GM23338 (cell line): ENCODE measurements around the gene TNK2. TPM values are rescaled to one million over a fixed set of nuclear protein-coding genes. Genes with fewer than 3 reads are reported as not detected.

Experiments
- ATAC-seq: fragments of 200-7000 bp; cut with Tn5 transposase; 3 replicates; pipeline ENCODE4 v1.9.1; 2020
- DNase-seq: peaks from one replicate; pipeline ENCODE4 v3.0.0-alpha.2; 2015; ENCODE audit warnings: low spot score
- H2AFZ ChIP-seq: fragments of 200-600 bp; sonication (generic); 2 replicates; pipeline ENCODE4 v1.8.0; 2016; ENCODE audit warnings: antibody characterized with exemption, mild to moderate bottlenecking, moderate library complexity
- H3F3A ChIP-seq: fragments of 200-600 bp; sonication (generic); replicated peaks from 2 replicates; pipeline ENCODE4 v1.8.0; 2017; ENCODE audit warnings: antibody characterized with exemption, mixed run types, low read depth
- H3K27ac ChIP-seq: fragments of 200-600 bp; sonication (generic); 2 replicates; pipeline ENCODE4 v1.6.1; 2016; ENCODE audit warnings: low read depth
- H3K27me3 ChIP-seq: fragments of 200-600 bp; sonication (generic); 2 replicates; pipeline ENCODE4 v1.8.0; 2016; ENCODE audit warnings: mild to moderate bottlenecking, mixed run types, moderate library complexity; ENCODE audit not compliant: insufficient read depth
- H3K36me3 ChIP-seq: fragments of 200-600 bp; sonication (generic); 2 replicates; pipeline ENCODE4 v1.8.0; 2016; ENCODE audit warnings: mild to moderate bottlenecking; ENCODE audit not compliant: insufficient read depth
- H3K4me1 ChIP-seq: fragments of 200-600 bp; sonication (generic); 2 replicates; pipeline ENCODE4 v1.8.0; 2016; ENCODE audit warnings: mild to moderate bottlenecking, moderate library complexity; ENCODE audit not compliant: insufficient read depth
- H3K4me2 ChIP-seq: fragments of 200-600 bp; sonication (generic); 2 replicates; pipeline ENCODE4 v1.7.1; 2017; ENCODE audit warnings: mixed run types
- H3K4me3 ChIP-seq: fragments of 200-600 bp; sonication (generic); 2 replicates; pipeline ENCODE4 v1.6.1; 2016; ENCODE audit warnings: mixed run types
- H3K79me2 ChIP-seq: fragments of 200-600 bp; sonication (generic); replicated peaks from 2 replicates; pipeline ENCODE4 v1.8.0; 2017; ENCODE audit warnings: mild to moderate bottlenecking; ENCODE audit not compliant: insufficient read depth
- H3K9me2 ChIP-seq: fragments of 200-600 bp; sonication (generic); 2 replicates; pipeline ENCODE4 v1.8.0; 2017; ENCODE audit not compliant: insufficient read depth
- H4K20me1 ChIP-seq: fragments of 200-600 bp; sonication (generic); replicated peaks from 2 replicates; pipeline ENCODE4 v1.8.0; 2017; ENCODE audit warnings: mild to moderate bottlenecking; ENCODE audit not compliant: insufficient read depth
- H3K27ac Mint-ChIP-seq: 2 replicates; pipeline ENCODE4 v1.8.0; 2020; ENCODE audit warnings: inconsistent platforms, mild to moderate bottlenecking, moderate library complexity, mixed read lengths
- H3K27me3 Mint-ChIP-seq: 3 replicates; pipeline ENCODE4 v1.8.0; 2022; ENCODE audit warnings: low read depth, mild to moderate bottlenecking, moderate library complexity, mixed read lengths, inconsistent platforms; ENCODE audit not compliant: insufficient read depth, poor library complexity
- H3K36me3 Mint-ChIP-seq: 3 replicates; pipeline ENCODE4 v1.8.0; 2021; ENCODE audit warnings: low read depth, mild to moderate bottlenecking, inconsistent platforms, moderate library complexity, mixed read lengths
- H3K4me1 Mint-ChIP-seq: 3 replicates; pipeline ENCODE4 v1.8.0; 2020; ENCODE audit warnings: mild to moderate bottlenecking, inconsistent platforms, mixed read lengths
- H3K4me3 Mint-ChIP-seq: 3 replicates; pipeline ENCODE4 v1.8.0; 2021; ENCODE audit warnings: moderate library complexity, mild to moderate bottlenecking, inconsistent platforms, mixed read lengths
- H3K9me3 Mint-ChIP-seq: 3 replicates; pipeline ENCODE4 v1.8.0; 2020; ENCODE audit warnings: moderate library complexity, mild to moderate bottlenecking, inconsistent platforms, mixed read lengths
- CREB1 ChIP-seq: fragments of 250-450 bp; sonication (Bioruptor Pico); IDR thresholded peaks from 2 replicates; pipeline ENCODE4 v1.5.0; 2020; ENCODE audit warnings: low read depth, mild to moderate bottlenecking, moderate library complexity
- EZH2 ChIP-seq: fragments of 200-600 bp; sonication (generic); IDR thresholded peaks from one replicate; pipeline ENCODE4 v1.8.0; 2017; ENCODE audit warnings: antibody characterized with exemption, mild to moderate bottlenecking, low read depth; ENCODE audit not compliant: unreplicated experiment
- EZH2phosphoT487 ChIP-seq: fragments of 200-600 bp; sonication (generic); IDR thresholded peaks from one replicate; pipeline ENCODE4 v1.8.1; 2018; ENCODE audit warnings: antibody characterized with exemption; ENCODE audit not compliant: unreplicated experiment
- JUNB ChIP-seq: IDR thresholded peaks from one replicate; pipeline ENCODE4 v1.6.1; 2016; ENCODE audit warnings: antibody characterized with exemption; ENCODE audit not compliant: unreplicated experiment
- NANOG ChIP-seq: IDR thresholded peaks from 2 replicates; pipeline ENCODE4 v1.6.1; 2016; ENCODE audit warnings: antibody characterized with exemption, borderline replicate concordance
- POLR2AphosphoS5 ChIP-seq: IDR thresholded peaks from 2 replicates; pipeline ENCODE4 v1.6.1; 2016; ENCODE audit warnings: antibody characterized with exemption, low read depth
- REST ChIP-seq: IDR thresholded peaks from one replicate; pipeline ENCODE4 v1.6.1; 2018; ENCODE audit warnings: antibody characterized with exemption; ENCODE audit not compliant: unreplicated experiment
- STAT1 ChIP-seq: IDR thresholded peaks from one replicate; pipeline ENCODE4 v1.6.1; 2016; ENCODE audit warnings: antibody characterized with exemption; ENCODE audit not compliant: unreplicated experiment
- ZNF114 ChIP-seq: fragments of 250-450 bp; sonication (Bioruptor Pico); IDR thresholded peaks from 2 replicates; pipeline ENCODE4 v1.5.0; 2020; ENCODE audit warnings: mild to moderate bottlenecking, moderate library complexity
- ZNF331 ChIP-seq: fragments of 250-450 bp; sonication (Bioruptor Pico); IDR thresholded peaks from 2 replicates; pipeline ENCODE4 v1.5.0; 2020; ENCODE audit warnings: low read depth, mild to moderate bottlenecking, moderate library complexity
- ZNF462 ChIP-seq: fragments of 250-450 bp; sonication (Bioruptor Pico); IDR thresholded peaks from 2 replicates; pipeline ENCODE4 v1.5.0; 2020; ENCODE audit warnings: mild to moderate bottlenecking, moderate library complexity
- polyA plus RNA-seq: library from polyadenylated mRNA; unstranded; fragments of >200 nt; fragmentation: Nextera tagmentation; extraction: Ambion mirVana; gene quantifications from 2 replicates; pipeline ENCODE4 v1.2.1, GENCODE V29; 2016
- total RNA-seq: library from RNA; depleted of rRNA; stranded (reverse); fragments of >200 nt; shearing (Covaris generic); gene quantifications from 2 replicates; pipeline ENCODE4 v1.2.3, GENCODE V29; 2014
- TF ChIP-seq, protein P1 (sequence below): IDR thresholded peaks from 2 replicates; pipeline ENCODE4 v1.6.1; 2016; ENCODE audit warnings: antibody characterized with exemption
- TF ChIP-seq, protein P2 (sequence below), 2 experiments: fragments of 200-600 bp in 1 of 2; sonication (generic) in 1 of 2; conservative IDR thresholded peaks; 2 replicates each; pipeline versions ENCODE4 v1.5.1 to v1.6.1; 2016 to 2017; ENCODE audit warnings: antibody characterized with exemption in 2 of 2, low read depth in 2 of 2, mild to moderate bottlenecking in 2 of 2, moderate library complexity in 1 of 2

Gene TNK2
- total and polyA plus RNA-seq, 2 experiments from 2014 or later: 10.0 to 22.5 TPM

GRCh38 chr3:195873281-195873887, 35.0 kb downstream of the TNK2 start:
- Mint-ChIP-seq H3K4me1 (no peaks in the 10 kb centered on the region), H3K27ac (no peak overlapping the region), H3K36me3 (no peaks in the 10 kb centered on the region; the same call in 1 of the 3 replicates), H3K27me3 (peaks cover 12% of the 10 kb centered on the region), H3K4me3 (no peak overlapping the region), H3K9me3 (no peaks in the 10 kb centered on the region)
- Histone ChIP-seq H3K27me3 (no peaks in the 10 kb centered on the region), H4K20me1 (no peaks in the 10 kb centered on the region), H3K9me2 (no peaks in the 10 kb centered on the region), H3K4me2 (no peak overlapping the region), H2AFZ (no peak overlapping the region), H3K79me2 (no peaks in the 10 kb centered on the region), H3K36me3 (no peaks in the 10 kb centered on the region), H3K4me1 (no peaks in the 10 kb centered on the region), H3K4me3 (no peak overlapping the region), H3F3A (no peaks in the 10 kb centered on the region), H3K27ac (no peak overlapping the region)
- DNase-seq (no peak), ATAC-seq (no peak)
- TF ChIP-seq CREB1 (CRISPR knock-in tag) (no peak), NANOG (no peak), REST (no peak), ZNF462 (no peak), POLR2AphosphoS5 (no peak), ZNF114 (CRISPR knock-in tag) (no peak), STAT1 (no peak), ZNF331 (CRISPR knock-in tag) (no peak), EZH2phosphoT487 (no peak), JUNB (no peak), EZH2 (no peak)
- TF ChIP-seq, protein P1, sequence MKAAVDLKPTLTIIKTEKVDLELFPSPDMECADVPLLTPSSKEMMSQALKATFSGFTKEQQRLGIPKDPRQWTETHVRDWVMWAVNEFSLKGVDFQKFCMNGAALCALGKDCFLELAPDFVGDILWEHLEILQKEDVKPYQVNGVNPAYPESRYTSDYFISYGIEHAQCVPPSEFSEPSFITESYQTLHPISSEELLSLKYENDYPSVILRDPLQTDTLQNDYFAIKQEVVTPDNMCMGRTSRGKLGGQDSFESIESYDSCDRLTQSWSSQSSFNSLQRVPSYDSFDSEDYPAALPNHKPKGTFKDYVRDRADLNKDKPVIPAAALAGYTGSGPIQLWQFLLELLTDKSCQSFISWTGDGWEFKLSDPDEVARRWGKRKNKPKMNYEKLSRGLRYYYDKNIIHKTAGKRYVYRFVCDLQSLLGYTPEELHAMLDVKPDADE: no peak
- TF ChIP-seq, protein P2, sequence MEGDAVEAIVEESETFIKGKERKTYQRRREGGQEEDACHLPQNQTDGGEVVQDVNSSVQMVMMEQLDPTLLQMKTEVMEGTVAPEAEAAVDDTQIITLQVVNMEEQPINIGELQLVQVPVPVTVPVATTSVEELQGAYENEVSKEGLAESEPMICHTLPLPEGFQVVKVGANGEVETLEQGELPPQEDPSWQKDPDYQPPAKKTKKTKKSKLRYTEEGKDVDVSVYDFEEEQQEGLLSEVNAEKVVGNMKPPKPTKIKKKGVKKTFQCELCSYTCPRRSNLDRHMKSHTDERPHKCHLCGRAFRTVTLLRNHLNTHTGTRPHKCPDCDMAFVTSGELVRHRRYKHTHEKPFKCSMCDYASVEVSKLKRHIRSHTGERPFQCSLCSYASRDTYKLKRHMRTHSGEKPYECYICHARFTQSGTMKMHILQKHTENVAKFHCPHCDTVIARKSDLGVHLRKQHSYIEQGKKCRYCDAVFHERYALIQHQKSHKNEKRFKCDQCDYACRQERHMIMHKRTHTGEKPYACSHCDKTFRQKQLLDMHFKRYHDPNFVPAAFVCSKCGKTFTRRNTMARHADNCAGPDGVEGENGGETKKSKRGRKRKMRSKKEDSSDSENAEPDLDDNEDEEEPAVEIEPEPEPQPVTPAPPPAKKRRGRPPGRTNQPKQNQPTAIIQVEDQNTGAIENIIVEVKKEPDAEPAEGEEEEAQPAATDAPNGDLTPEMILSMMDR (conservative IDR thresholded peaks at IDR 0.05; ENCODE audit: low read depth in 2 of 2): no peak
